CD4-positive, alpha-beta T cell treated with Interleukin-21 for 1 hour (primary cell): ENCODE results near the gene EEPD1.
"Not testable (repeated sequence)": the region's sequence is repeated elsewhere in the genome, so short reads cannot be mapped to it uniquely, and the experiment has no call there.

Experiments used
- DNase-seq: peaks from one replicate; pipeline ENCODE4 v3.0.0-alpha.2; 2020

The EEPD1 gene

GRCh38 chr7:36217211-36217960 is 64.3 kb downstream of the EEPD1 start:
- no peak for DNase-seq

DNA sequence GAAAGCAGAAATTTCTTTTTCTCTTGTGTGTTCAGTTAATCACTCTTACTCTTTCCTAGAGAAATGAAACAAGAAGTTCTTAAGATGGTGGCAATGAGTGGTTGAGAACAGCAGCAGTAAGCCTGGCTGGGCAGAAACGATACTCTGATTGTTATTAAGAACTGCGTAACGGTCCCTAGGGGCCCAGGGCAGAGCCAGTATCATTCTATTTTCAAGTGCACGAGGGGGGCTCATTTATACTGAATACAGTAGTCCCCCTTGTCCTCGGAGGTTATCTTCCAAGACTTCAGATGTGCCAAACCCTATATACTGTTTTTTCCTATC is 64.9 kb downstream of the EEPD1 start:
- DNase-seq: no peak

DNA sequence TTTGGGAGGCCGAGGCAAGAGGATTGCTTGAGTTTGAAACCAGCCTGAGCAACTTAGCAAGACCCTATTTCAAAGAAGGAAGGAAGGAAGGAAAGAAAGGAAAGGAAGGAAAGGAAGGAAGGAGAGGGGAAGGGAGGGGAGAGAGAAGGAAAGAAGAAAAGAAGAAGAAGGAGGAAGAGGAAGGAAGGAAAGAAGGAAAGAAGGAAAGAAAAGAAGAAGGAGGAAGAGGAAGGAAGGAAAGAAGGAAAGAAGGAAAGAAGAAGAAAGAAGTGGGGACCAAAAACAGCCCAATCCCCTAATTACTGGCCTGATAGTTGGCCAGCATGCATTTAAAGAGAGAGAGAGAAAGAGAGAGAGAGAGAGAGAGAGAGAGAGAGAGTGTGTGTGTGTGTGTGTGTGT is 66.4 kb downstream of the EEPD1 start:
- no peak for DNase-seq

DNA sequence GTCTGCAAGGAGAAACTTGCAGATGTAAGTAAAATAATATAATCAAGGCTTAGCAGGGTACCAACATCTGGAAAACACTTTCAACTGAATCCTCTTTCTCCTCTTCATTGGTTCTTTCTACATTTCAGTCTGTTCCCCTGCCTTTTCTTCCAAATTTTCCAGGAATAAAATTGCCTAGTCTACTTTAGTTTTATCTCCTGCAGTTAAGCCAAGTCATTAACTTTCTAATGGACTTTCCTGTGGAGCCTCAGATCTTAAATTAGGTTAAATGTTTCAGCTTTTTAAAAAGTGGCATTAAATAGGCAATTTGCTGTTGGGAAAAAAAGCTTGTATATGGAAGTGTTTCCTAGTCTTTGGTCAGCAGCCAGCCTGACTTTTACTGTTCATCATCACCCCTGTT is 70.8 kb downstream of the EEPD1 start:
- DNase-seq: no peak

- DNase-seq: no peak
Measured at GRCh38 chr7:36224934-36225858, 72.1 kb downstream of the EEPD1 start.

DNA sequence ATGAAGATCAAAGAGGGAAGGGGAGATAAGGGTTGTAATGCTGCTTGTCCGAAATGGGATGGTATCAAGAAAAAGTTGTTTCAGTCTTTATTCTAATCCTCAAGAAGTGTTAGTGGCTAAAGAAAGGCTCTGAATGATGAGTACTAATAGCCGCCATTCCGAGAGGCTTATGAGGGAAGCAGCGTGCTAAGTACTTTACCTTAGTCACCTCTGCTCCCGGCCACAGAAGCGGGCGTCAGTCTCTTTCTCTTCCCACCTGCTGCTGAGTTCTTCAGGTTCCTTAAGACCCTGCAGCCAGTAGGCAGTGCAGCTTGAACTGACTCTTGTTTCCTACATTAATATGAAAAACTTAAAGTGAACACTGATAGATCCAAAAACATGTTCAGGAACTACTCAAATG is 73.1 kb downstream of the EEPD1 start:
- DNase-seq: no peak

DNA sequence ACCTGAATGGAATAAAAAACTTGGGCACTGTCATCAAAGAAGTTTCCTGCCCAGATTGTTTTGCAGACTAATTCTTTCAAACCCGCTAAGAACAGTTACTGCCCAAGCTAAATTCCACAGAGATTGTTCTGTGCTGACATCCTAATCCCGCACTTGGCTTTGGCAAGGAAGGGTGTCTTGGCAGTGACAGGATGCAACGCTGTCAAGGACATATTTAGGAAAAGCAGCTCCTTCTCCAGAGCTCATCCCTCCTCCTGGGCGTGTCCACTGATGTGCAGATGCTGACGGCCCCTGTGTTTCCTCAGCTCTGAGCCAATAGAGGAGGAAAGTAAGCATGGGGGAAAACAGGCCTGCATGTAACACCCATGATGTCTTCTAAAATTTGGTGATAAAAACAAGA is 74.2 kb downstream of the EEPD1 start:
- DNase-seq: no peak

- DNase-seq: no peak
Measured at GRCh38 chr7:36228039-36228438, 75.0 kb downstream of the EEPD1 start.

DNA sequence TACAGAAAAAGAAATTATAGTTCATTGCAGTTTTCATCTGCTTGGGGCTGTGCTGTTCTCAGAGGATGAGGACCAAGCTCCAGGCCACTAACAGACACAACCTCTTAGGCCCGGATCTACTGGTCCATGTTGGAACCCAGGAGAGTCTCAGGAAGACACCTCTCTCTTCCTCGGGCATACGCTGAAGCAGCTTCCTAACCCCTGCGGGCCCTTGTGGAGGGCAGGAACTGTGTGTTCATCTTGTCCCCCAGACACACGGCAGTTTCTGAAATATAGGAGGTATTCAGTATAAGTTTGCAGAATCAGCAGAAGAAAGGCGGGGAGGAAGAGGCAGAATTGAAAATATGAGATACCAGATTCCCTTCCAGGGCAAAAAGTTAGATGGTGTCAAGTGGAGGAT is 78.4 kb downstream of the EEPD1 start:
- DNase-seq: no peak

DNA sequence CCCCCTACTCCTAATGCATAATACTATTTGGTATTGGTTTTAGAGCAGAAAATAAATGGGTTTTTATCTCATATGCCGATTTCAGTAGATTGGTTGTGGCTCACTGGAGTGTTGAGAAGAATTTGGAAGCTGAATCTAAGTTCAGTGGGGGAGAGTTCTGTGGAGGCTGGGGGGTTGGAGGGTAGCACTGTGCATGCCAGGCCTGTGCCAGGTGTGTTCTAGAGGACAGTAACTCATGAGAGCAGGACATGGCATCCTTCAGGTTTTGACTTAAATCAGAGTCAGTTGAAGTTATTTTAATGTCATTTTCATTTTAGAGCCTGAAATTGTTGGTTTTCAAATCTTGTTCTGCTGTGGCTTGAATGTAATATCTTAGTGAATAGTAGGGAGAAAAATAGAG is 79.5 kb downstream of the EEPD1 start:
- no peak for DNase-seq

DNA sequence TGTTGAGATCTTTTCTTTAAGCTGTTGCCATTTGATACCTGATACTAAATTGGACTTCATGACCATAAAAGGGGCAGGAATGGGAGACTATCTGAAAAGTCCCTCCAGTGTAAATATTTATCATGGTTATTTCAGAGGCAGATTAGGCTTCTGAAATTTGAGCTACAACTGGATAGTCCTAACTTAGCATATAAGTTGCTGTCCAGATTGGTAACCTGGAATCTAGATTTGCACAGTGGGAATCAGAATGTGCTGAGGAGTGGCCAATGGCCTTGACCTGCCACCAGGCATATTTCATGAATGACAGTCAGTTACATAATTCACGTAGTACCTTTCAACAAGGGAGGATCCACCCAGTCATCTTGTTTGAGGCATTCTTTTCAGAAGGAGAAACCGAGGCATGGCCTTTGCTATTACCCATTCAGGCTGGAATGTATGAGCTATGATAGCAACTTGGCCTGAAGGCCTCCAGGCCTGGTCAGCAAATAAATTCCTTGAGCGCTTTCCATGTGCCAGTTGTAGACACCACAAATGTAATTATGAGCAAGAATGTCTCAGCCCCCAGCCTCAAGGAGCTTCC is 80.0 kb downstream of the EEPD1 start:
- no peak for DNase-seq

DNA sequence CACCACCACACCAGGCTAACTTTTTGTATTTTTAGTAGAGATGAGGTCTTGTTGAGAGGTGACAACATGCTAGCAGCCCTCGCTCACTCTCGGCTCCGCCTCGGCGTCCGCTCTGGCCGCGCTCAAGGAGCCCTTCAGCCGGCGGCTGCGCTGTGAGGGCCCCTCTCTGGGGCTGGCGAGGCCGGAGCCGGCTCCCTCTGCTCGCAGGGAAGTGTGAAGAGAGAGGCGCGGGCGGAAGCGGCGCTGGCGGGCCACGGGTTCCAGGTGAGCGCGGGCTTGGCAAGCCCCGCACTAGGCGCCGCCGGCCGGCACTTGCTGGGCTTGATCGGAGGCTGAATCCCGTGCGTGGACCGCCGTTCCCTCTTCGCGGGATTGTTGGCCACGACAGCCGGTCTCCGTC is 83.0 kb downstream of the EEPD1 start:
- DNase-seq: no peak

- no peak for DNase-seq
Measured at GRCh38 chr7:36238138-36238537, 85.1 kb downstream of the EEPD1 start.

DNA sequence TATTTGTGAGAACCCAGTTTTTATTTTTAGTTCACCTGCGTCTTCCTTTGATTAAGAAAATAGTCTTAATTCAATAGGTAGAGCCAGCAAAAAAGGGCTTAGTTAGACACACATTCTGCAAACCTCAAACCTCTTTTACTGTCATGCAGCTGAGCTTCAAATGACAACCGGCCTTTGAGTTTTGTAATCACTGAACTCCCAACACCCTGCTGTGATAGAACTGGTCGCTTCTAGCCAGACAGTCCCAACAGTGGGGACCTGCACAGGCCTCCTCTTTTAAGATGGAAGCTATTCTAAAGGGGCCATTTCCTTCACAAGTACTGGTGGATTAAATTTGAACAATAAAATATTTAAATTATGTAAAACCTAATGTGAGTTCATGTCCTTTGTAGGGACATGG is 90.3 kb downstream of the EEPD1 start:
- DNase-seq: not testable (repeated sequence)

GRCh38 chr7:36244001-36244400 is 90.9 kb downstream of the EEPD1 start:
- not testable (repeated sequence) for DNase-seq

DNA sequence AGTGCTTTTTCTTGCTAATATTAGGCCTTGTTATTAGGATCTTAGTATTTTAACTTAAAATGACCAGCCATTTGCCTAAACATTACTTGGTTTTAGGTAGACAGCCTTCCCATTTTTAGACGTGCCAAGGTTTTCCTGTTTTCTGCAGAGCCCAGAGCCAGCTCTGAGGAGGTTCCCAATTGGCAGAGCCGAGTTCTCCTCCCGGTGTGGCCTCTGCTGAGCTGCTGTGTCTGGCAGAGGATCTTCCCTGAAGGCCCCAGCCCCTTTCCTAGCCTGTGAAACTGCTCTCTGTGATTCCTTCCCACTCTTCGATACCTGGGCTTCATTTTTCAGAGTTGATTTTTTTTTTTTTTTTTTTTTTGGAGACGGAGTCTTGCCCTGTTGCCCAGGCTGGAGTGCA is 91.4 kb downstream of the EEPD1 start:
- no peak for DNase-seq

- DNase-seq: no peak
Measured at GRCh38 chr7:36245684-36246299, 92.7 kb downstream of the EEPD1 start.

GRCh38 chr7:36249091-36249490 is 96.0 kb downstream of the EEPD1 start:
- no peak for DNase-seq

DNA sequence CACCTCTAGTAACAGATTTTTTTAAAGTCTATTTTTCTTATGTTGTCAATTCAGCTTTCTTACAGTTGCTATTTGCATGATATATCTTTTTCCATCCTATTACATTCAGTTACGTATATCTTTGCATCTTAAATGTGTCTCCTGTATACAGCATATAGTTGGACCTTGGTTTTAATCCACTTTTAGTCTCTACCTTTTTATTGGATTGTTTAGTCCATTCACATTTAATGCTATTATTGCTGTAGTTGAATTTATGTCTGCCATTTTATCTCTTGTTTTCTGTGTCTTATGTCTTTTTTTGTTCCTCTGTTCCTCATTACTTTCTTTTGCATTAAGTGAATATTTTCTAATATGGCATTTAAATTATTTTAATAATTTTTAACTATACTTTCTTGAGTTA is 100.6 kb downstream of the EEPD1 start:
- DNase-seq: no peak

DNA sequence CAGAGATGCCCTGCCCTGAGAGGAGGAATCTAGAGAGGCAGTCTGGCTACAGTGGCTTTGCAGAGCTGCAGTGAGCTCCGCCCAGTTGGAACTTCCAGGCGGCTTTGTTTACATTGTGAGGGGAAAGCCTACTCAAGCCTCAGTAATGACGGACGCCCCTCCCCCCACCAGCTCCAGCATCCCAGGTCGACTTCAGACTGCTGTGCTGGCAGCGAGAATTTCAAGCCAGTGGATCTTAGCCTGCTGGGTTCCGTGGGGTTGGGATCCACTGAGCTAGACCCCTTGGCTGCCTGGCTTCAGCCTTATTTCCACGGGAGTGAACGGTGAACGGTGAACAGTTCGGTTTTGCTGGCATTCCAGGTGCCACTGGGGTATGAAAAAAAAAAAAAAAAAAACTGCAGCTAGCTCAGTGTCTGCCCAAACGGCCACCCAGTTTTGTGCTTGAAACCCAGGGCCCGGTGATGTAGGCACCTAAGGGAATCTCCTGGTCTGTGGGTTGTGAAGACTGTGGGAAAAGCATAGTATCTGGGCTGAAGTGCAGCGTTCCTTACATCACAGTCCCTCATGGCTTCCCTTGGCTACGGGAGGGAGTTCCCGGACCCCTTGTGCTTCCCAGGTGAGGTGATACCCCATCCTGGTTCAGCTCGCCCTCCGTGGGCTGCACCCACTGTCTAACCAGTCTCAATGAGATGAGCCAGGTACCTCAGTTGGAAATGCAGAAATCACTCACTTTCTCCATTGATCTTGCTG is 105.6 kb downstream of the EEPD1 start:
- not testable (repeated sequence) for DNase-seq

GRCh38 chr7:36260481-36260880 is 107.4 kb downstream of the EEPD1 start:
- DNase-seq: no peak

DNA sequence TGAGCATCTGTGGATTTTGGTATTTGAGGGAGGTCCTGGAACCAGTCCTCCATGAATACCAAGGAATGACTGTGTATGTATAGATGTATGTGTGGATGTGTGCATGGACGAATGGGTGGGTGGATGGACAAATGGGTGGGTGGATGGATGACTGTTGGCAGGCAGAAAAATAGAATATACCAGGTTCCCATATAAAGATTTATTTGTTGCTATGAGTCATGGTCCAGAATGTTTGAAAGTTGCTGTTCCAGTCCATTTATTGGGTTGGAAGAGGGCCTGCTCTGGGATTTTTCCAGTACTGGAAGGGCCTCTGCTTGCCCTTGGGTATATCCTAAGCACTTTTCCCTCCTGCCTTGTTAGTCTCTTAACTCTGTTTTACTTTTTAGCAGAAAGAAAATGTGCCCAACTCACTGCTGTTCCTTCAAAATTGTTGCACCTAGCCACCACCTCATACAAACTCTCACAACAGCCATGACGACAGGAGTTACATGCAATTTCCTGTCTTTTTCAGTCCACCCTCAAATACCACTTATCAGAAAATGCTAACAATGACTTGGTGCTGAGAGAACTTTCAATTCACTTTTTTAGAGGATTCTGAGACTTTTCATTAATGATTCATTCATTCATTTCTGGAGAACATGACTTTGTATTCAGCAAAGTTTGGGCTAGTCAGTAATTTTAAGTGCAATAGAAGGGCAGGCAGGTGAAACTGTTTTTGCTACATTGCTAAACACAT is 108.1 kb downstream of the EEPD1 start:
- no peak for DNase-seq
